ENCODE results near the gene PRELID1. TPM values are rescaled to one million over a fixed set of nuclear protein-coding genes. Genes with fewer than 3 reads are reported as not detected.

Gene PRELID1
- total and polyA plus RNA-seq, 2 donors (not counting 3 experiments of a cell fraction or from before 2014, with no cell fraction given): 201 to 293 TPM

DNA sequence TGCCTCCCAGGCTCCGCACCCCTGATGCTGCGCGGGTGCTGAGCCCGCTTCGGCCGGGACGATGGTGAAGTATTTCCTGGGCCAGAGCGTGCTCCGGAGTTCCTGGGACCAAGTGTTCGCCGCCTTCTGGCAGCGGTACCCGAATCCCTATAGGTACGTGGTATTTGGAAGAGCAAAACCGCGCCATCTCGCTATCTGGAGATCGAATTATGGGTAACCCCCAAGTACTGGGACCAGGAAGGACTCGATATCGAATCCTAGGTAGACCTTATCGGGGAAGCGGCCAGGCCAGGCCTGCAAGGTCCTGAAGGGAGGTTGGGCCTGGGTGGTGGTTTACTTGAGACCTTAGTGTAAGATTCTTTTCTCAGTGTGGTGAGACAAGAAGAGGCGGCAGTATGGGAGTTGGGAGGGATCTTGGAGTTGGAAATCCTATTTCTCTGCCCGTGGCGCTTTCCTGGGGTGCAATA lies 359 bp downstream of the PRELID1 start:
- Histone ChIP-seq H3K4me3 (replicated peaks in 1 of 3; ENCODE audit: insufficient read depth in 1 of 3, low read depth in 1 of 3, low read length in 3 of 3) (peak overlapping the region; percentile 58 to 87 (median 80)), H3K4me1 (ENCODE audit: control insufficient read depth, extremely low read depth, insufficient read depth, low read length) (peaks cover 35% of the 10 kb centered on the region), H4K20me1 (replicated peaks; ENCODE audit: control insufficient read depth, extremely low read depth, insufficient read depth, low read length) (no peaks in the 10 kb centered on the region), H3K9me3 (replicated peaks; ENCODE audit: control insufficient read depth, insufficient read depth, low read length) (no peaks in the 10 kb centered on the region), H3K36me3 (ENCODE audit: control insufficient read depth in 2 of 2, extremely low read depth in 1 of 2, insufficient read depth in 2 of 2, low read length in 2 of 2) (peaks cover 0 to 21% of the 10 kb centered on the region in 2 experiments), H2AFZ (ENCODE audit: low read depth, low read length) (peak overlapping the region; percentile 4), H3K4me2 (ENCODE audit: insufficient read depth, low read length) (peak overlapping the region; percentile 76), H3K9ac (replicated peaks; ENCODE audit: extremely low read depth, insufficient read depth, low read length) (peak overlapping the region; percentile 85), H3K9me1 (replicated peaks; ENCODE audit: control insufficient read depth, extremely low read depth, insufficient read depth, low read length) (no peaks in the 10 kb centered on the region), H3K79me2 (ENCODE audit: control insufficient read depth, insufficient read depth, low read length) (peaks cover 36% of the 10 kb centered on the region), H3K27ac (ENCODE audit: insufficient read depth, low read depth, low read length) (peak overlapping the region; percentile 65), H3K27me3 (ENCODE audit: control insufficient read depth in 2 of 2, insufficient read depth in 2 of 2, low read length in 2 of 2) (no peaks in the 10 kb centered on the region)
- intact Hi-C loops (cut with micrococcal nuclease): loop anchor here (1.0 to 5.0 kb wide), 2 partner anchors 8 to 172 kb away; partner anchors contain the start of gene NSD1
- dilution Hi-C loops (cut with MboI; ENCODE audit: extremely low pct_ligation_motif_present, low sequenced_read_pairs): no loop called here
- FAIRE-seq (no peak), DNase-seq (ENCODE audit: low read depth, low spot score) (peak; percentile 44)
- TF ChIP-seq MYC (IDR thresholded peaks at IDR 0.05; ENCODE audit: low read depth, low read length) (no peak), POLR2A (IDR thresholded peaks at IDR 0.05; ENCODE audit: low read depth, low read length) (no peak), CTCF (IDR thresholded peaks at IDR 0.05; ENCODE audit: extremely low read depth in 1 of 2, insufficient read depth in 1 of 2, low read depth in 1 of 2, low read length in 2 of 2) (no peak), GATA2 (IDR thresholded peaks at IDR 0.05; ENCODE audit: insufficient read depth, insufficient read length, low read depth, low read length) (no peak), POLR2AphosphoS5 (IDR thresholded peaks at IDR 0.05; ENCODE audit: insufficient read depth, low read depth, low read length) (no peak), FOS (IDR thresholded peaks at IDR 0.05; ENCODE audit: borderline replicate concordance, insufficient read depth, low read length) (no peak), JUN (IDR thresholded peaks at IDR 0.05; ENCODE audit: borderline replicate concordance, insufficient read depth, insufficient read length, low read depth) (no peak), EZH2 (IDR thresholded peaks at IDR 0.05; ENCODE audit: borderline replicate concordance, low read depth, low read length, severe bottlenecking) (no peak), MAX (IDR thresholded peaks at IDR 0.05; ENCODE audit: insufficient read depth, insufficient read length) (no peak)
- BruUV-seq (replicated peaks): TSS peak; percentile 60
- ChIA-PET CTCF (interaction anchor here (0.7 to 2.2 kb wide), 2 partner anchors 190 to 192 kb away, joined by 4 to 7 read pairs; no protein-coding TSS in a partner anchor), POLR2A (no interaction called here)
